Activated T-helper 17 cell treated with anti-CD3 and anti-CD28 coated beads, Interleukin-2, amount 50 U/mL, for 72 hours (primary cell): ENCODE data around the gene POLA1. TPM values are rescaled to one million over a fixed set of nuclear protein-coding genes. Genes with fewer than 3 reads are reported as not detected.
A peak's percentile ranks its signal among the peaks of the same experiment; 100 is the strongest.

ENCODE experiments used
- ATAC-seq: fragments of 150-1000 bp; cut with Tn5 transposase; replicated peaks from 2 replicates; pipeline ENCODE4 v1.10.0; 2021; ENCODE audit warnings: mild to moderate bottlenecking, moderate library complexity
- H3K27ac Mint-ChIP-seq: one replicate; pipeline ENCODE4 v1.8.0; 2022; ENCODE audit warnings: mixed read lengths
- H3K27me3 Mint-ChIP-seq: one replicate; pipeline ENCODE4 v1.8.0; 2022; ENCODE audit warnings: mixed read lengths
- H3K36me3 Mint-ChIP-seq: one replicate; pipeline ENCODE4 v1.8.0; 2022; ENCODE audit warnings: low read depth, mild to moderate bottlenecking, mixed read lengths
- H3K4me1 Mint-ChIP-seq: one replicate; pipeline ENCODE4 v1.8.0; 2022; ENCODE audit warnings: mixed read lengths
- H3K4me3 Mint-ChIP-seq: one replicate; pipeline ENCODE4 v1.8.0; 2022; ENCODE audit warnings: mild to moderate bottlenecking, mixed read lengths
- H3K9me3 Mint-ChIP-seq: one replicate; pipeline ENCODE4 v1.8.0; 2022; ENCODE audit warnings: mixed read lengths
- total RNA-seq, 2 donors: library from RNA; stranded (reverse); gene quantifications; one replicate each; pipeline ENCODE4 v1.2.3, GENCODE V29; 2022

The POLA1 gene
- total RNA-seq, 2 donors from 2014 or later = 36.8 to 41.9 TPM

- no peak for ATAC-seq
- H3K4me1 Mint-ChIP-seq = no peaks in the 10 kb centered on the region
- H3K27ac Mint-ChIP-seq = no peak overlapping the region
- H3K36me3 Mint-ChIP-seq = peaks cover 11% of the 10 kb centered on the region
- H3K27me3 Mint-ChIP-seq = peaks cover 34% of the 10 kb centered on the region
- H3K9me3 Mint-ChIP-seq = no peaks in the 10 kb centered on the region
- no peak overlapping the region for H3K4me3 Mint-ChIP-seq
These were observed 311.3 kb downstream of the POLA1 start for GRCh38 chrX:25005034-25005381.

DNA sequence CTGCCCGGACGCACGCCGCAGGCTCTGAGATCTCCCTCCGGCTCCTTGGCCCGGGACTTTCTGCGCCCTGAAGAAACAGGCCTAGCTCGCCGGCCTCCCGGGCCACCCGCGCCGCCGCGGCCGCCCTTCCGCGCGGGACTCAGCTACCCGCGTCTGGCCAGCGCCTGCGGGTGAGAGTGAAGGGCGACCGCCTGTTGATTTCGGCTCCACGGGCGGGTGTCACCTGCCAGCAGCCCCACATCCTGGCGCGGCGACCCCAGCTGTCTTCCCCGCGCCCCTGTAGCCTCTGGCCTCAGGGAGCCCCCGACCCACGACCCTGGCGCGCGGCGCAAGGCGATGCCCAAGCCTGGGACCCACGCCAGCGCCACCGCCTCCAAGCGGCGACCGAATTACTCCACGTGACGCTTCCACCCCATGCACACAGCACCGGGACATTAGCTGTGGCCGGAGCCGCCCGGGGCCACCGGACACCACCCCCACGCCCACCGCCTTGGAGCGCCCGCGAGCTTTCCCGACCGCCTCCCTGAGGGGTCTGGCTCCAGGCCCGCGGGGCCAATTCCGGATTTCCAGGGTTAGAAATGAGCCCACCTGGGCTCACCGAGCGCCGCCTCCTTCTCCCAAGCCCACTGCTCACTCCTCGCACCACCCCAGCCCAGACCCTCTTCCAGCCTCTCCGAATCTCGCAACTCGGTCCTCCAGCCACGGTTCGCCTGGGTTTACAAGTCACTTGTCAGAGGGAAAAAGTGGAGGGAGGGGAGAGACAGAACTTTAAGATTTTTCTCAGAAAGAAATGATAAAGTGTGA lies 311.9 kb downstream of the POLA1 start:
- Mint-ChIP-seq H3K4me3 (no peak overlapping the region), H3K9me3 (no peaks in the 10 kb centered on the region), H3K4me1 (no peaks in the 10 kb centered on the region), H3K36me3 (peaks cover 11% of the 10 kb centered on the region), H3K27ac (no peak overlapping the region), H3K27me3 (peaks cover 39% of the 10 kb centered on the region)
- no peak for ATAC-seq

GRCh38 chrX:25006586-25007058 lies 312.9 kb downstream of the POLA1 start:
- H3K27ac Mint-ChIP-seq = no peak overlapping the region
- no peaks in the 10 kb centered on the region for H3K9me3 Mint-ChIP-seq
- H3K27me3 Mint-ChIP-seq = peaks cover 43% of the 10 kb centered on the region
- ATAC-seq = no peak
- H3K4me3 Mint-ChIP-seq = peak overlapping the region; percentile 27
- peaks cover 11% of the 10 kb centered on the region for H3K36me3 Mint-ChIP-seq
- no peaks in the 10 kb centered on the region for H3K4me1 Mint-ChIP-seq

GRCh38 chrX:25007059-25008053 lies 313.6 kb downstream of the POLA1 start:
- Mint-ChIP-seq H3K9me3 (no peaks in the 10 kb centered on the region), H3K27ac (no peak overlapping the region), H3K4me3 (peak overlapping the region; percentile 27), H3K36me3 (peaks cover 11% of the 10 kb centered on the region), H3K4me1 (no peaks in the 10 kb centered on the region), H3K27me3 (peaks cover 41% of the 10 kb centered on the region)
- no peak for ATAC-seq

DNA sequence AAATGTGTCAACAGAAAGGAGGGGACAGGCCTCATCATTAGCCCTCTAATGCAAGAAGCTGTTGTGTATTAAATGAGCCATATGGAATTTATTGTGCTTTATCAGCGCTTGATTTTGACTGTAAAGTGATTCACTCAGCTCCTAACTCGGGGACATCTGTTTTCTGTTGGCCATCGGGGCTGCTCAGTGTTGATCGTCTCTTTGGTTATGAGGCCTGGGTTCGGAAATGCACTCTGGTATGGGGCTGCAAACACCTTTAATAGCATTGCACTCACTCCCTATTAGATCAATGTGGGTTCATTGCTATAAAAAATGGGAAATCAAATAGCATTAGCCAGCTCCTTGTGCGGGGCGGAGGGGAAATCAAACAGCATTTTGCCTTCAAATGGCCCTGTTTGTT lies 315.7 kb downstream of the POLA1 start:
- H3K36me3 Mint-ChIP-seq = peaks cover 12% of the 10 kb centered on the region
- H3K4me1 Mint-ChIP-seq = no peaks in the 10 kb centered on the region
- H3K27ac Mint-ChIP-seq = no peak overlapping the region
- no peak for ATAC-seq
- peaks cover 38% of the 10 kb centered on the region for H3K27me3 Mint-ChIP-seq
- no peak overlapping the region for H3K4me3 Mint-ChIP-seq
- H3K9me3 Mint-ChIP-seq = no peaks in the 10 kb centered on the region

GRCh38 chrX:25010784-25011588 lies 317.3 kb downstream of the POLA1 start:
- Mint-ChIP-seq H3K27ac (no peak overlapping the region), H3K4me3 (no peak overlapping the region), H3K36me3 (peaks cover 10% of the 10 kb centered on the region), H3K4me1 (no peaks in the 10 kb centered on the region), H3K27me3 (peaks cover 37% of the 10 kb centered on the region), H3K9me3 (no peaks in the 10 kb centered on the region)
- ATAC-seq = no peak

DNA sequence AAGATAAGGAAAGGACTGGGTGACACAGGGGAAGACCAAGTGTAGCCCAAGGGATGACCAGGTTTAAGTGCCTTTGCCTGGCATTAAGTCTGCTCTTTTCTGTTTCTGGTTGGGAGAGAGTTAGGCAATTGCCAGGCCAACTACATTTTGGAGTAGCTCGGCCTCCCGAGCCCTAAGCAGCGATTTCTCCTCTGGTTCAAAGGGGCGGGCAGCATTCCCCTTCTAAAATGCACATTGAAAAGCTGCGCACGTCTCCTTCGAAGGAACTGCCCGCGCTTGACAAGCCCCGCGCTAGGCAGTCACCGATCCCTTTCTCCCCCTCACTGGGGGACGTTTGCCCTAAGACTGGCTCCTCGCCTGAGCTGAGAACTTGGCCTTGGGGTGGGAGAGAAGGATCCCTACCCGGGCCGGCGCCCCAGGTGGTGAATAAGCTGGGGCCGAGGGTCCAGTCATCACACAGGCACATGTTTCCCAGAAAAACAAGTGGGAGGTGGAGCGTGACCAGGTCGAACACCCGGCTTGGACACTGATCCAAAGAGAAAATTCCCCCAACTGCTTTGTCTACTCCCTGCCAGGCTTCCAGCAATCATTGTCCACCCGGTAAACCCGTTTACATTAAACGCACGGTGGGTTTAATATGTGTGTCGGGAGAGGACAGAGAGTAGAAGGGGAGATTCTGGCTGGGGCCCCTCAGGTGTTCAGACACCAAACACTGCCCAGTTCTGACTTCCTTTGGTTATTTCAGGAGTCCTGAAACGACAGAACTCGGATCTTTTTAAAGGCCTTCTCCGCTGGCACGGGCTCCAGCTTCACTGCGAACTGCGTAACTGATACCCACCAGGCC lies 318.1 kb downstream of the POLA1 start:
- Mint-ChIP-seq H3K4me1 (no peaks in the 10 kb centered on the region), H3K4me3 (no peak overlapping the region), H3K27ac (no peak overlapping the region), H3K36me3 (peaks cover 6% of the 10 kb centered on the region), H3K27me3 (peaks cover 33% of the 10 kb centered on the region), H3K9me3 (no peaks in the 10 kb centered on the region)
- no peak for ATAC-seq

- Mint-ChIP-seq H3K4me1 (no peaks in the 10 kb centered on the region), H3K36me3 (peaks cover 6% of the 10 kb centered on the region), H3K9me3 (no peaks in the 10 kb centered on the region), H3K27me3 (peaks cover 34% of the 10 kb centered on the region), H3K4me3 (no peak overlapping the region), H3K27ac (no peak overlapping the region)
- no peak for ATAC-seq
These were observed 318.7 kb downstream of the POLA1 start for GRCh38 chrX:25012433-25012735.

- Mint-ChIP-seq H3K36me3 (peaks cover 6% of the 10 kb centered on the region), H3K9me3 (no peaks in the 10 kb centered on the region), H3K4me3 (peak overlapping the region; percentile 60), H3K27me3 (peaks cover 34% of the 10 kb centered on the region), H3K4me1 (no peaks in the 10 kb centered on the region), H3K27ac (no peak overlapping the region)
- ATAC-seq = no peak
These were observed 319.3 kb downstream of the POLA1 start for GRCh38 chrX:25012793-25013631.

GRCh38 chrX:25013632-25014365 lies 320.1 kb downstream of the POLA1 start:
- ATAC-seq = no peak
- Mint-ChIP-seq H3K4me1 (no peaks in the 10 kb centered on the region), H3K4me3 (peak overlapping the region; percentile 56), H3K27ac (no peak overlapping the region), H3K9me3 (no peaks in the 10 kb centered on the region), H3K27me3 (peaks cover 34% of the 10 kb centered on the region), H3K36me3 (peaks cover 6% of the 10 kb centered on the region)

DNA sequence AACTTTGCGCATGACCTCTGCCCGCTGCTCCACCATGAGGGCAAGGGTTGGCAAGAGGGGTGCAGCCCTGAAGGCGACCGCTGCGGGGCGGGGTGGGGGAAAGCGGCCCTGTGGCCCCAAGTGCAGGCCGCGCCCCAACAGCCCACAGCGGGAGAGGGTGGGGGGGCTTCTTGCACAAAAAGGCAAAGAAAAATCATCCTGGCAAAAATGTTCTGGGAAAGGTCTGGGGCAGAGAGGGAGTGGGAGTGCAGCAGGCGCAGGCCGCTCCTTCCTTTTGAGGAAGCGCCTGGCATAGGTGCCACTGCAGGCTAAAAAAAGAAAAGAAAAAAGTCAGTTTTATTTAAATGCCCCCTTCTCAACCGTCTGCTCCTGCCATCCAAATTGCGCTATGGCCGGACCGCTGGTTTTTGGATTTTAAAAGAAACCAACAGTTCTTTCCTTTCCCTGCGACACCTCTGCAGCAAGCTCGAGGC lies 320.7 kb downstream of the POLA1 start:
- no peaks in the 10 kb centered on the region for H3K9me3 Mint-ChIP-seq
- peaks cover 31% of the 10 kb centered on the region for H3K27me3 Mint-ChIP-seq
- H3K36me3 Mint-ChIP-seq = peaks cover 6% of the 10 kb centered on the region
- H3K27ac Mint-ChIP-seq = no peak overlapping the region
- H3K4me3 Mint-ChIP-seq = peak overlapping the region; percentile 56
- no peak for ATAC-seq
- no peaks in the 10 kb centered on the region for H3K4me1 Mint-ChIP-seq
